Upper lobe of left lung (tissue), 6 donors: ENCODE measurements around the gene TNFRSF17. TPM values are rescaled to one million over a fixed set of nuclear protein-coding genes. Genes with fewer than 3 reads are reported as not detected.
"Not testable (repeated sequence)": the region's sequence is repeated elsewhere in the genome, so short reads cannot be mapped to it uniquely, and the experiment has no call there.

ENCODE experiments used
- ATAC-seq, 2 donors: fragments of 200-7000 bp; cut with Tn5 transposase; one replicate each; pipeline ENCODE4 v1.9.1; 2022; ENCODE audit warnings: mild to moderate bottlenecking in 2 of 2, moderate library complexity in 2 of 2; ENCODE audit not compliant: low FRiP score in 2 of 2
- DNase-seq, 2 donors: peaks; one replicate each; pipeline ENCODE4 v3.0.0-alpha.2; 2019 to 2020
- H3K27ac ChIP-seq, 4 donors: fragments of 200-600 bp; sonication (generic); one replicate each; pipeline ENCODE4 v1.5.1; 2016 to 2019
- H3K27me3 ChIP-seq, 4 donors: fragments of 200-600 bp; sonication (generic); one replicate each; pipeline ENCODE4 v1.5.1; 2017 to 2019
- H3K36me3 ChIP-seq, 4 donors: fragments of 200-600 bp; sonication (generic); one replicate each; pipeline ENCODE4 v1.5.1; 2016 to 2019
- H3K4me1 ChIP-seq, 4 donors: fragments of 200-600 bp; sonication (generic); one replicate each; pipeline ENCODE4 v1.5.1; 2018 to 2019
- H3K4me3 ChIP-seq, 4 donors: fragments of 200-600 bp; sonication (generic); one replicate each; pipeline ENCODE4 v1.5.1; 2017 to 2019; ENCODE audit warnings: mild to moderate bottlenecking in 2 of 4, moderate library complexity in 1 of 4
- H3K9me3 ChIP-seq, 4 donors: fragments of 200-600 bp; sonication (generic); one replicate each; pipeline ENCODE4 v1.5.1; 2018 to 2019
- EP300 ChIP-seq, 4 donors: sonication (generic); formaldehyde crosslinking; IDR thresholded peaks; one replicate each; pipeline ENCODE4 v1.5.1; 2017; ENCODE audit warnings: antibody characterized with exemption in 4 of 4, control low read depth in 2 of 4
- POLR2A ChIP-seq, 4 donors: fragments of 450-650 bp; IDR thresholded peaks; one replicate each; pipeline ENCODE4 v1.5.1; 2016 to 2017; ENCODE audit warnings: antibody characterized with exemption in 4 of 4, mild to moderate bottlenecking in 2 of 4
- POLR2AphosphoS5 ChIP-seq, 2 donors: sonication (generic); formaldehyde crosslinking; IDR thresholded peaks; one replicate each; pipeline ENCODE4 v1.5.1; 2017; ENCODE audit warnings: antibody characterized with exemption in 2 of 2
- WGBS, 2 donors: methylation state at CpG; one replicate each; pipeline ENCODE4 v1.1.5; 2017 to 2018; 5-methylcytosine and 5-hydroxymethylcytosine counted together
- total RNA-seq, 6 donors: library from RNA; depleted of rRNA in 4 of 6; stranded (reverse); fragments of >200 nt in 4 of 6; gene quantifications; one replicate each; pipeline versions ENCODE4 v1.1.0 to v1.2.1, GENCODE V29; 2016 to 2021
- TF ChIP-seq, protein P1 (sequence below), 6 experiments: fragments of 450-650 bp in 4 of 6; fragments of 200-600 bp in 2 of 6; sonication (generic) in 2 of 6; IDR thresholded peaks; one replicate each; pipeline ENCODE4 v1.5.1; 2016 to 2019; ENCODE audit warnings: antibody characterized with exemption in 6 of 6
- donor health status: DM: no; HTN: no; CAD: no; lungs with moderate emphysema.
- donor health status: DM: no; HTN: yes; CAD: no; lungs with severe emphysema.

The TNFRSF17 gene
- total RNA-seq, 6 donors from 2014 or later: 1.6 to 2.9 (median 2.0) TPM; not detected in 3

DNA sequence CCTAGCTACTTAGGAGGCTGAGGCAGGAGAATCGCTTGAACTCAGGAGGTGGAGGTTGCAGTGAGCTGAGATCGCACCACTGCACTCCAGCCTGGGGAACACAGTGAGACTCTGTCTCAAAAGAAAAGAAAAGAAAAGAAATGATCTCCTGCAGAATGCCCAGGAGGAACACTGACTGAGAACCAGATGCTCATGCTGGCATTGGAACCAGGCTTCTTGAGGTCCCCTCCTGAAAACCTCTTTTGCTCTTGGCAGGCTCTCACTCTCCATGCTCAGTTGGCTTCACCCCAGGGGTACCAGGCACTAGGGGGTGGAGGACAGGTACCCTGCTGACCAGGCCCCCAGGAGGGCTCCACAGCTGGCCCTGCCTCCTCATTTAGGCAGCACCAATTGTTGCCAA lies 8.5 kb upstream of the TNFRSF17 start:
- ATAC-seq (no peak), DNase-seq (no peak)
- Histone ChIP-seq H3K36me3 (no peaks in the 10 kb centered on the region), H3K4me3 (no peak overlapping the region), H3K27ac (no peak overlapping the region), H3K4me1 (peaks cover 0 to 2% (median 0%) of the 10 kb centered on the region in 4 donors), H3K9me3 (no peaks in the 10 kb centered on the region), H3K27me3 (no peaks in the 10 kb centered on the region)
- TF ChIP-seq POLR2AphosphoS5 (IDR thresholded peaks at IDR 0.05) (no peak), EP300 (IDR thresholded peaks at IDR 0.05) (no peak), POLR2A (IDR thresholded peaks at IDR 0.05) (no peak)
- TF ChIP-seq, protein P1, sequence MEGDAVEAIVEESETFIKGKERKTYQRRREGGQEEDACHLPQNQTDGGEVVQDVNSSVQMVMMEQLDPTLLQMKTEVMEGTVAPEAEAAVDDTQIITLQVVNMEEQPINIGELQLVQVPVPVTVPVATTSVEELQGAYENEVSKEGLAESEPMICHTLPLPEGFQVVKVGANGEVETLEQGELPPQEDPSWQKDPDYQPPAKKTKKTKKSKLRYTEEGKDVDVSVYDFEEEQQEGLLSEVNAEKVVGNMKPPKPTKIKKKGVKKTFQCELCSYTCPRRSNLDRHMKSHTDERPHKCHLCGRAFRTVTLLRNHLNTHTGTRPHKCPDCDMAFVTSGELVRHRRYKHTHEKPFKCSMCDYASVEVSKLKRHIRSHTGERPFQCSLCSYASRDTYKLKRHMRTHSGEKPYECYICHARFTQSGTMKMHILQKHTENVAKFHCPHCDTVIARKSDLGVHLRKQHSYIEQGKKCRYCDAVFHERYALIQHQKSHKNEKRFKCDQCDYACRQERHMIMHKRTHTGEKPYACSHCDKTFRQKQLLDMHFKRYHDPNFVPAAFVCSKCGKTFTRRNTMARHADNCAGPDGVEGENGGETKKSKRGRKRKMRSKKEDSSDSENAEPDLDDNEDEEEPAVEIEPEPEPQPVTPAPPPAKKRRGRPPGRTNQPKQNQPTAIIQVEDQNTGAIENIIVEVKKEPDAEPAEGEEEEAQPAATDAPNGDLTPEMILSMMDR (IDR thresholded peaks at IDR 0.05): no peak
- 93 to 100% methylated on average over 2 of the region's 2 CpGs for WGBS, 2 donors

DNA sequence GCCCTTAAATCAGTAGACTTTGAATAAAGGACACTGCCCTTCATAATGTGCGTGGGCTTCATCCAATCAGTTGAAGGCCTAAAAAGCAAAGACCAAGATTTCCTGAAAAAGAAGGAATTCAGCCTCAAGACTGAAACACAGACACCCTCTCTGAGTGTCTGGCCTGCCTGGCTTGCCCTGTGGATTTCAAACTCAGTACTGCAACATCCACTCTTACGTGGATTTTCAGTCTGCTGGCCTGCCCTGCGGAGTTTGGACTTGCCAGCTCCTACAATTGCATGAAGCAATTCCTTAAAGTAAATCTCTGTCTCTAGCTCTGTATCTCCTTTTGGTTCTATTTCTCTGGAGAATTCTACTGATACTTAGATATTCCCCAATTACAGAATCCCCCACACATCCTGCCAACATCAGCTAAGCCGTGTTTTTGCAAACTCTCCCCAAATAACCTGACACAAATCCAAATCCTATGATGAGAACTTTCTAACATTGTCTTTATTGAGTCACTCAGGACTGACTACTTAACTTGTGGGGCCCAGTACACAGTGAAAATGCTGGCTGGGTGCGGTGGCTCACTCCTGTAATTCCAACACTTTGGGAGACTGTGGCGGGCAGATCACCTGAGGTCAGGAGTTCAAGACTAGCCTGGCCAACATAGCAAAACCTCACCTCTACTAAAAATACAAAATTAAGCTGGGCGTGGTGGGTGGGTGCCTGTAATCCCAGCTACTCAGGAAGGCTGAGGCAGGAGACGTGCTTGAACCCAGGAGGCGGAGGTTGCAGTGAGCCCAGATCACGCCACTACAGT lies 7.2 kb upstream of the TNFRSF17 start:
- no peaks in the 10 kb centered on the region for H3K27me3 ChIP-seq
- H3K9me3 ChIP-seq: no peaks in the 10 kb centered on the region
- H3K4me1 ChIP-seq: peaks cover 0 to 2% (median 0%) of the 10 kb centered on the region in 4 donors
- H3K36me3 ChIP-seq: no peaks in the 10 kb centered on the region
- 90 to 94% methylated on average over 10 of the region's 10 CpGs for WGBS, 2 donors
- ATAC-seq (no peak), DNase-seq (no peak)
- H3K27ac ChIP-seq: no peak overlapping the region
- TF ChIP-seq, protein P1 (IDR thresholded peaks at IDR 0.05): no peak
- TF ChIP-seq POLR2AphosphoS5 (IDR thresholded peaks at IDR 0.05) (no peak), POLR2A (IDR thresholded peaks at IDR 0.05) (no peak), EP300 (IDR thresholded peaks at IDR 0.05) (no peak)
- H3K4me3 ChIP-seq: no peak overlapping the region

DNA sequence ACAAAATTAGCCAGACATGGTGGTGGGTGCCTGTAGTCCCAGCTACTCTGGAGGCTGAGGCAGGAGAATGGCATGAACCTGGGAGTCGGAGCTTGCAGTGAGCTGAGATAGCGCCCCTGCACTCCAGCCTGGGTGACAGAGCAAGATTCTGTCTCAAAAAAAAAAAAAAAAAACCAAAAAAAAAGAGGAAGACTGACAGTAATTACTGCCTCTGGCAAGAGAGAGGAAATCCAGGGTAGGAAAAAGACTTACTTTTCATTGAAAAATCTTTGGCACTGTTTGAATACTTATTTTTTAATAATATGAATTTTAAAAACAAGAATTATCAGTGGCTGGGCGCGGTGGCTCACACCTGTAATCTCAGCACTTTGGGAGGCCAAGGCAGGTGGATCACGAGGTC lies 2.6 kb upstream of the TNFRSF17 start:
- H3K27ac ChIP-seq, H3K9me3 ChIP-seq, H3K36me3 ChIP-seq, ATAC-seq, H3K27me3 ChIP-seq, H3K4me1 ChIP-seq, H3K4me3 ChIP-seq, DNase-seq: not testable (repeated sequence)
- WGBS, 2 donors: 74 to 91% methylated on average over 5 of the region's 5 CpGs

DNA sequence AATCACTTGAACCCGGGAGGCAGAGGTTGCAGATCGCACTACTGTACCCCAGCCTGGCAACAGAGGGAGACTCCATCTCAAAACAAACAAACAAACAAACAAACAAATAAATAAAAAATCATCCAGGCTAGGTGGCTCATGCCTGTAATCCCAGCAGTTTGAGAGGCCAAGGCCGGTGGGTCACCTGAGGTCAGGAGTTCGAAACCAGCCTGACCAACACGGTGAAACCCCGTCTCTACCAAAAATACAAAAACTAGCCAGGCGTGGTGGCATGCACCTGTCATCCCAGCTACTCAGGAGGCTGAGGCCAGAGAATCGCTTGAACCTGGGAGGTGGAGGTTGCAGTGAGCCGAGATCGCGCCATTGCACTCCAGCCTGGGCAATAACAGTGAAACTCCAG lies 2.0 kb upstream of the TNFRSF17 start:
- 97% methylated on average over 11 of the region's 11 CpGs for WGBS, 2 donors
- H3K36me3 ChIP-seq, H3K9me3 ChIP-seq, H3K27ac ChIP-seq, DNase-seq, ATAC-seq, H3K4me3 ChIP-seq, H3K27me3 ChIP-seq, H3K4me1 ChIP-seq: not testable (repeated sequence)

DNA sequence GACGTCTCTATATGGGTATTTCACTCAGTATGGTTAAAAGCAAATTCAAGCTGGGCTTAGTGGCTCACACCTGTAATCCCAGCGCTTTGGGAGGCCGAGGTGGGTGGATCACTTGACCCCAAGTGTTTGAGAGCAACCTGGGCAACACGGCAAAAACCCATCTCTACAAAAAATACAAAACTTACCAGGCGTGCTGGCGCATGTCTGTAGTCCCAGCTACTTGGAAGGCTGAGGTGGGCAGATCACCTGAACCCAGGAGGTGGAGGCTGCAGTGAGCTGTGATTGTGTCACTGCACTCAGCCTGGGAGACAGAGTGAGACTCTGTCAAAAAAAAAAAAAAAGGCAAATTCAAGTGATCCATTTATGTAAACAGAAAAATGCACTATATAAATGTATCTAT lies 1.3 kb upstream of the TNFRSF17 start:
- DNase-seq (no peak), ATAC-seq (no peak)
- TF ChIP-seq POLR2A (IDR thresholded peaks at IDR 0.05) (no peak), EP300 (IDR thresholded peaks at IDR 0.05) (no peak), POLR2AphosphoS5 (IDR thresholded peaks at IDR 0.05) (no peak)
- TF ChIP-seq, protein P1 (IDR thresholded peaks at IDR 0.05): no peak
- Histone ChIP-seq H3K36me3 (no peaks in the 10 kb centered on the region), H3K9me3 (no peaks in the 10 kb centered on the region), H3K4me1 (peaks cover 0 to 7% (median 0%) of the 10 kb centered on the region in 4 donors), H3K4me3 (no peak overlapping the region), H3K27ac (no peak overlapping the region), H3K27me3 (no peaks in the 10 kb centered on the region)
- WGBS, 2 donors: 87 to 89% methylated on average over 6 of the region's 6 CpGs

DNA sequence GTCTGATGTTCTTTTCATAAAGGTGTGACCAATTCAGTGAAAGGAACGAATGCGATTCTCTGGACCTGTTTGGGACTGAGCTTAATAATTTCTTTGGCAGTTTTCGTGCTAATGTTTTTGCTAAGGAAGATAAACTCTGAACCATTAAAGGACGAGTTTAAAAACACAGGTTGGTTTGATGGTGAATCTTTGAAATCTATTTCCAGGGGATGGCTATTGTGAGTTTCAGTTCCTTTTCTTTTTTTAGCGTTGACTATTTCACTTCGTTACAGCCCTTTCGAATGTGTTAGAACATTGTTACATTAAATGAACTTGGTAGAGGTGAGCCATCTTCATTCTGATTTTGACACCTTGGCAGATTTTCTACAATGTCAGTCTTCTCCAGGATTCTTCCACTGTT lies 1.2 kb downstream of the TNFRSF17 start:
- TF ChIP-seq EP300 (IDR thresholded peaks at IDR 0.05) (no peak), POLR2A (IDR thresholded peaks at IDR 0.05) (no peak), POLR2AphosphoS5 (IDR thresholded peaks at IDR 0.05) (no peak)
- TF ChIP-seq, protein P1 (IDR thresholded peaks at IDR 0.05): no peak
- no peak overlapping the region for H3K27ac ChIP-seq
- ATAC-seq (no peak), DNase-seq (no peak)
- H3K4me3 ChIP-seq: no peak overlapping the region
- H3K27me3 ChIP-seq: no peaks in the 10 kb centered on the region
- no peaks in the 10 kb centered on the region for H3K36me3 ChIP-seq
- H3K9me3 ChIP-seq: no peaks in the 10 kb centered on the region
- peaks cover 0 to 7% (median 0%) of the 10 kb centered on the region in 4 donors for H3K4me1 ChIP-seq
- 77 to 81% methylated on average over 7 of the region's 7 CpGs for WGBS, 2 donors
